ENCODE results near the gene ZNF813.
"Not testable (repeated sequence)": the region's sequence is repeated elsewhere in the genome, so short reads cannot be mapped to it uniquely, and the experiment has no call there.

GRCh38 chr19:53423680-53424079 lies 43.9 kb upstream of the ZNF813 start:
- TF ChIP-seq EZH2phosphoT487 (IDR thresholded peaks at IDR 0.05; ENCODE audit: low read depth, severe bottlenecking, unreplicated experiment); EZH2 (IDR thresholded peaks at IDR 0.05; ENCODE audit: borderline replicate concordance): not testable (repeated sequence)
- TF ChIP-seq CTCF (IDR thresholded peaks at IDR 0.05; ENCODE audit: poor library complexity) = peak; percentile 14
